HCT116 (cell line): Measurements from ENCODE around the gene TMIGD2. TPM values are rescaled to one million over a fixed set of nuclear protein-coding genes. Genes with fewer than 3 reads are reported as not detected.

Experiments used
- ATAC-seq: fragments of 200-7000 bp; cut with Tn5 transposase; 2 replicates; pipeline ENCODE4 v1.9.1; 2020; ENCODE audit warnings: mild to moderate bottlenecking, moderate library complexity
- BruUV-seq: library from RNA; stranded (reverse); fragments of 400-500 nt; replicated peaks from 2 replicates; lab custom pipeline; 2021; lab: Mats Ljungman, UMichigan
- CTCF ChIA-PET: fragments of 300-600 bp; sonication (Branson Sonifier 250); formaldehyde crosslinking; loops from one replicate; lab custom pipeline; 2021; ENCODE audit warnings: antibody characterized with exemption; lab: Charles Lee
- POLR2A ChIA-PET: fragments of 300-600, 350-600 bp; sonication (Branson Sonifier 250); formaldehyde crosslinking; loops from one replicate; lab custom pipeline; 2021; ENCODE audit warnings: antibody characterized with exemption; lab: Charles Lee
- RAD21 ChIA-PET, 2 experiments: fragments of 300-600 bp; sonication (Branson Sonifier 250); formaldehyde crosslinking; loops; one replicate each; lab custom pipeline; 2023; ENCODE audit warnings: low total read pairs in 2 of 2; ENCODE audit not compliant: uncharacterized antibody in 2 of 2, unreplicated experiment in 2 of 2, low non-redundant PET in 1 of 2; lab: Charles Lee
- DNase-seq: peaks from one replicate; pipeline ENCODE4 v3.0.0-alpha.2; 2010; ENCODE audit warnings: low read depth, low spot score
- H2AFZ ChIP-seq: fragments of 200-600 bp; shearing (Covaris generic), sonication (generic); 2 replicates; pipeline ENCODE4 v1.6.1; 2017; ENCODE audit warnings: low read depth, mixed run types, mixed read lengths, antibody characterized with exemption, low read length; ENCODE audit not compliant: poor library complexity, severe bottlenecking
- H3K27ac ChIP-seq: 2 replicates; pipeline ENCODE4 v1.5.1; 2012; ENCODE audit warnings: low read depth, low read length
- H3K27me3 ChIP-seq: fragments of 200-600 bp; sonication (generic); 2 replicates; pipeline ENCODE4 v1.6.1; 2016; ENCODE audit warnings: mixed run types, low read length, mixed read lengths; ENCODE audit not compliant: insufficient read depth
- H3K36me3 ChIP-seq, 2 experiments: fragments of 200-500 bp in 1 of 2; fragments of 200-600 bp in 1 of 2; sonication (Bioruptor generic) in 1 of 2; sonication (generic) in 1 of 2; 2 replicates each; pipeline versions ENCODE4 v1.5.1 to v1.6.1; 2014 to 2016; ENCODE audit warnings: low read length in 2 of 2, inconsistent platforms in 1 of 2, mixed read lengths in 1 of 2, mixed run types in 1 of 2; ENCODE audit not compliant: insufficient read depth in 2 of 2, control insufficient read depth in 1 of 2
- H3K4me1 ChIP-seq, 2 experiments: fragments of 200-600 bp in 1 of 2; sonication (generic) in 1 of 2; 2 replicates each; pipeline versions ENCODE4 v1.5.1 to v1.6.1; 2012 to 2017; ENCODE audit warnings: low read length in 2 of 2, inconsistent platforms in 1 of 2, mild to moderate bottlenecking in 1 of 2, mixed read lengths in 1 of 2, mixed run types in 1 of 2, moderate library complexity in 1 of 2; ENCODE audit not compliant: insufficient read depth in 2 of 2, control insufficient read depth in 1 of 2
- H3K4me2 ChIP-seq: fragments of 200-600 bp; sonication (generic); 2 replicates; pipeline ENCODE4 v1.6.1; 2017; ENCODE audit warnings: mixed run types, low read length, mixed read lengths
- H3K4me3 ChIP-seq, 2 experiments: fragments of 200-600 bp in 1 of 2; sonication (generic) in 1 of 2; replicated peaks in 1 of 2; 2 replicates each; pipeline ENCODE4 v1.5.1; 2011 to 2016; ENCODE audit warnings: low read length in 2 of 2, control low read depth in 1 of 2, low read depth in 1 of 2, mild to moderate bottlenecking in 1 of 2, mixed read lengths in 1 of 2, mixed run types in 1 of 2
- H3K79me2 ChIP-seq: fragments of 200-600 bp; sonication (generic); 2 replicates; pipeline ENCODE4 v1.6.1; 2017; ENCODE audit warnings: mild to moderate bottlenecking, mixed run types, low read length, moderate library complexity, mixed read lengths; ENCODE audit not compliant: insufficient read depth
- H3K9ac ChIP-seq: fragments of 200-600 bp; sonication (generic); 2 replicates; pipeline ENCODE4 v1.6.1; 2016; ENCODE audit warnings: low read length, mixed read lengths
- H3K9me2 ChIP-seq: fragments of 200-600 bp; sonication (generic), shearing (Covaris generic); 2 replicates; pipeline ENCODE4 v1.6.1; 2017; ENCODE audit warnings: mixed run types, mild to moderate bottlenecking, moderate library complexity; ENCODE audit not compliant: insufficient read depth
- H3K9me3 ChIP-seq, 2 experiments: fragments of 200-500 bp in 1 of 2; fragments of 200-600 bp in 1 of 2; sonication (Bioruptor generic) in 1 of 2; sonication (generic) in 1 of 2; 2 replicates each; pipeline ENCODE4 v1.6.1; 2014 to 2017; ENCODE audit warnings: low read length in 2 of 2, mixed read lengths in 2 of 2, inconsistent platforms in 1 of 2, low read depth in 1 of 2, mild to moderate bottlenecking in 1 of 2, mixed run types in 1 of 2, moderate library complexity in 1 of 2; ENCODE audit not compliant: control insufficient read depth in 1 of 2, insufficient read depth in 1 of 2
- H4K20me1 ChIP-seq: fragments of 200-600 bp; sonication (generic), shearing (Covaris generic); 2 replicates; pipeline ENCODE4 v1.6.1; 2017; ENCODE audit warnings: mixed run types, mild to moderate bottlenecking, moderate library complexity; ENCODE audit not compliant: insufficient read depth
- CEBPB ChIP-seq: IDR thresholded peaks from 2 replicates; pipeline ENCODE4 v1.6.1; 2012; ENCODE audit warnings: low read depth
- EGR1 ChIP-seq: IDR thresholded peaks from 2 replicates; pipeline ENCODE4 v1.6.1; 2012; ENCODE audit warnings: low read depth
- ELF1 ChIP-seq: IDR thresholded peaks from 2 replicates; pipeline ENCODE4 v1.6.1; 2012; ENCODE audit warnings: low read depth, borderline replicate concordance
- EZH2 ChIP-seq: fragments of 200-600 bp; sonication (generic); IDR thresholded peaks from 2 replicates; pipeline ENCODE4 v1.6.1; 2017; ENCODE audit warnings: antibody characterized with exemption, mixed run types
- EZH2phosphoT487 ChIP-seq: fragments of 200-600 bp; IDR thresholded peaks from 2 replicates; pipeline ENCODE4 v1.6.1; 2018; ENCODE audit warnings: antibody characterized with exemption, borderline replicate concordance
- JUND ChIP-seq: IDR thresholded peaks from 2 replicates; pipeline ENCODE4 v1.6.1; 2012
- POLR2A ChIP-seq: IDR thresholded peaks from 2 replicates; pipeline ENCODE4 v1.7.0; 2011; ENCODE audit warnings: borderline replicate concordance; ENCODE audit not compliant: insufficient read depth, insufficient read length; ENCODE audit errors: extremely low read depth
- POLR2AphosphoS5 ChIP-seq: IDR thresholded peaks from 2 replicates; pipeline ENCODE4 v1.6.1; 2011; ENCODE audit warnings: mild to moderate bottlenecking, low read depth, low read length, moderate library complexity
- REST ChIP-seq: IDR thresholded peaks from 2 replicates; pipeline ENCODE4 v1.6.1; 2012; ENCODE audit warnings: low read depth
- SP1 ChIP-seq: IDR thresholded peaks from 2 replicates; pipeline ENCODE4 v1.6.1; 2012; ENCODE audit warnings: low read depth
- ZBTB33 ChIP-seq: IDR thresholded peaks from 2 replicates; pipeline ENCODE4 v1.6.1; 2011; ENCODE audit warnings: mild to moderate bottlenecking, low read length, moderate library complexity; ENCODE audit not compliant: insufficient replicate concordance; ENCODE audit errors: extremely low read depth
- ZFX ChIP-seq: fragments of 450-650 bp; IDR thresholded peaks from 2 replicates; pipeline ENCODE4 v1.6.1; 2017
- intact Hi-C: fragments of 100-400 bp; cut with micrococcal nuclease; formaldehyde crosslinking; loops from 2 replicates; pipeline ENCODE4 v1.10.0; 2022
- total RNA-seq: library from RNA; stranded (reverse); gene quantifications from one replicate; pipeline ENCODE4 v1.2.1, GENCODE V29; 2021; ENCODE audit not compliant: unreplicated experiment

Gene TMIGD2
- total RNA-seq, 1 experiment from 2014 or later = not detected

GRCh38 chr19:4279267-4279529 is 23.0 kb downstream of the TMIGD2 start:
- Histone ChIP-seq H3K27me3 (no peaks in the 10 kb centered on the region), H3K79me2 (no peaks in the 10 kb centered on the region), H3K27ac (no peak overlapping the region), H3K36me3 (no peaks in the 10 kb centered on the region), H3K9ac (no peak overlapping the region), H4K20me1 (no peaks in the 10 kb centered on the region), H3K4me3 (no peak overlapping the region), H3K9me3 (no peaks in the 10 kb centered on the region), H3K4me1 (peaks cover under 1 to 13% of the 10 kb centered on the region in 2 experiments; a peak in 3 of 4 replicates), H3K4me2 (no peak overlapping the region), H3K9me2 (no peaks in the 10 kb centered on the region), H2AFZ (no peak overlapping the region)
- ChIA-PET POLR2A (no interaction called here), RAD21 (no interaction called here), CTCF (no interaction called here)
- intact Hi-C loops = no loop called here
- no peak for TF ChIP-seq CEBPB
- no peak for TF ChIP-seq ZFX
- TF ChIP-seq ZBTB33 = no peak
- no peak for TF ChIP-seq SP1
- TF ChIP-seq ELF1 = no peak
- TF ChIP-seq EZH2phosphoT487 = no peak
- TF ChIP-seq JUND = no peak
- no peak for TF ChIP-seq EZH2
- TF ChIP-seq POLR2AphosphoS5 = no peak
- no peak for TF ChIP-seq EGR1
- no peak for TF ChIP-seq REST
- no peak for TF ChIP-seq POLR2A
- BruUV-seq = no TSS peak
- ATAC-seq (no peak), DNase-seq (no peak)
